Measurements from ENCODE around the gene MAPK10. TPM values are rescaled to one million over a fixed set of nuclear protein-coding genes. Genes with fewer than 3 reads are reported as not detected.

MAPK10 gene
- total and polyA plus RNA-seq, 2 experiments from 2014 or later = 3.6 to 8.1 TPM

- H3K27ac ChIP-seq (ENCODE audit: low read depth) = no peak overlapping the region
- no peak overlapping the region for H2AFZ ChIP-seq
- no peak overlapping the region for H3K4me3 ChIP-seq
- H3K79me2 ChIP-seq (replicated peaks; ENCODE audit: insufficient read depth) = no peaks in the 10 kb centered on the region
- no peaks in the 10 kb centered on the region for H3K27me3 Mint-ChIP-seq (ENCODE audit: insufficient read depth, low read depth, poor library complexity)
- no peak for DNase-seq (ENCODE audit: low spot score)
- no peaks in the 10 kb centered on the region for H3K27me3 ChIP-seq (ENCODE audit: insufficient read depth)
- H3K9me3 Mint-ChIP-seq = no peaks in the 10 kb centered on the region; the same call in 2 of the 3 replicates
- H3K4me1 ChIP-seq (ENCODE audit: insufficient read depth) = peaks cover 7% of the 10 kb centered on the region; the same call in 1 of the 2 replicates
- no peaks in the 10 kb centered on the region for H3F3A ChIP-seq (replicated peaks; ENCODE audit: low read depth)
- no peaks in the 10 kb centered on the region for H4K20me1 ChIP-seq (replicated peaks; ENCODE audit: insufficient read depth)
- H3K4me3 Mint-ChIP-seq = no peak overlapping the region
- no peak overlapping the region for H3K27ac Mint-ChIP-seq
- H3K36me3 ChIP-seq (ENCODE audit: insufficient read depth) = no peaks in the 10 kb centered on the region
- H3K4me2 ChIP-seq = no peak overlapping the region
- peaks cover 2% of the 10 kb centered on the region; the same call in 2 of the 3 replicates for H3K36me3 Mint-ChIP-seq (ENCODE audit: low read depth)
- peaks cover 12% of the 10 kb centered on the region for H3K4me1 Mint-ChIP-seq
- no peak for ATAC-seq
- no peaks in the 10 kb centered on the region for H3K9me2 ChIP-seq (ENCODE audit: insufficient read depth)
- TF ChIP-seq ZNF462 (CRISPR knock-in tag; IDR thresholded peaks at IDR 0.05) (no peak), JUNB (IDR thresholded peaks at IDR 0.05; ENCODE audit: unreplicated experiment) (no peak), ETS1 (IDR thresholded peaks at IDR 0.05) (no peak), POLR2AphosphoS5 (IDR thresholded peaks at IDR 0.05; ENCODE audit: low read depth) (no peak)
These were observed 323.1 kb downstream of the MAPK10 start for GRCh38 chr4:86036736-86037135.

GRCh38 chr4:86035688-86036087 lies 324.2 kb downstream of the MAPK10 start:
- Histone ChIP-seq H3K79me2 (replicated peaks; ENCODE audit: insufficient read depth) (no peaks in the 10 kb centered on the region), H3K4me3 (no peak overlapping the region), H2AFZ (no peak overlapping the region), H3K4me1 (ENCODE audit: insufficient read depth) (peaks cover 7% of the 10 kb centered on the region; the same call in 1 of the 2 replicates), H3K36me3 (ENCODE audit: insufficient read depth) (no peaks in the 10 kb centered on the region), H4K20me1 (replicated peaks; ENCODE audit: insufficient read depth) (no peaks in the 10 kb centered on the region), H3K27ac (ENCODE audit: low read depth) (no peak overlapping the region), H3K9me2 (ENCODE audit: insufficient read depth) (no peaks in the 10 kb centered on the region), H3F3A (replicated peaks; ENCODE audit: low read depth) (no peaks in the 10 kb centered on the region), H3K27me3 (ENCODE audit: insufficient read depth) (no peaks in the 10 kb centered on the region), H3K4me2 (no peak overlapping the region)
- no peaks in the 10 kb centered on the region for H3K27me3 Mint-ChIP-seq (ENCODE audit: insufficient read depth, low read depth, poor library complexity)
- H3K4me1 Mint-ChIP-seq = peaks cover 12% of the 10 kb centered on the region
- H3K36me3 Mint-ChIP-seq (ENCODE audit: low read depth) = peaks cover 2% of the 10 kb centered on the region; the same call in 2 of the 3 replicates
- no peak overlapping the region for H3K27ac Mint-ChIP-seq
- no peak for DNase-seq (ENCODE audit: low spot score)
- H3K4me3 Mint-ChIP-seq = no peak overlapping the region
- no peak for ATAC-seq
- H3K9me3 Mint-ChIP-seq = no peaks in the 10 kb centered on the region
- no peak for TF ChIP-seq EZH2 (IDR thresholded peaks at IDR 0.05; ENCODE audit: low read depth, unreplicated experiment)
- TF ChIP-seq CREB1 (CRISPR knock-in tag; IDR thresholded peaks at IDR 0.05; ENCODE audit: low read depth) = no peak
- no peak for TF ChIP-seq ETS1 (IDR thresholded peaks at IDR 0.05)
- TF ChIP-seq REST (IDR thresholded peaks at IDR 0.05; ENCODE audit: unreplicated experiment) = no peak
- no peak for TF ChIP-seq EZH2phosphoT487 (IDR thresholded peaks at IDR 0.05; ENCODE audit: unreplicated experiment)
- TF ChIP-seq POLR2AphosphoS5 (IDR thresholded peaks at IDR 0.05; ENCODE audit: low read depth) = no peak
- no peak for TF ChIP-seq JUNB (IDR thresholded peaks at IDR 0.05; ENCODE audit: unreplicated experiment)
- no peak for TF ChIP-seq ZNF331 (CRISPR knock-in tag; IDR thresholded peaks at IDR 0.05; ENCODE audit: low read depth)

Measured in GM23338 (cell line).